Measurements from ENCODE around the gene BCAS3.

The BCAS3 gene

GRCh38 chr17:61330174-61331150 is 652.8 kb downstream of the BCAS3 start:
- DNase-seq: no peak

- DNase-seq: no peak
These were observed 653.5 kb downstream of the BCAS3 start for GRCh38 chr17:61331178-61331577.

DNA sequence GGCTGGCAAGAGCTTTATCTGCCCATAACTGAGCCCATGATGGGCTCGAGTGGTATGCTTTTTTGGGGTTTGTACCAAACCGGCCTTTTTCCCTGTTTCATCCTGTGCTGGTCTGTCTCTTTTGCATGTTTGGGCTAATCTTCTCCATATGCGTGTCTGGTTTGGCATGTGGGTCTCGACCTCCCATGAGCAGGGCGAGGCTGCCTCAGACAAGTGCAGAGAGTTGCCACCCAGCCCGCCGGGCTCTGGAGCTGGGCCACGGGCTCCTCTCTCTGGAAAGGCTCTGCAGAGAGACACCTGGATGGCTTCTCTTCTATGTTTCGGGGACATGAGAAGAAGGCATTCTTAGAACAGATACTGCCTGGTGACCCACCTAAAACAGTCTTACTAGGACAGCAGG is 654.2 kb downstream of the BCAS3 start:
- DNase-seq: no peak

GRCh38 chr17:61333136-61333535 is 655.5 kb downstream of the BCAS3 start:
- no peak for DNase-seq

GRCh38 chr17:61334673-61335072 is 657.0 kb downstream of the BCAS3 start:
- DNase-seq: no peak

- no peak for DNase-seq
These were observed 657.6 kb downstream of the BCAS3 start for GRCh38 chr17:61335105-61335844.

DNA sequence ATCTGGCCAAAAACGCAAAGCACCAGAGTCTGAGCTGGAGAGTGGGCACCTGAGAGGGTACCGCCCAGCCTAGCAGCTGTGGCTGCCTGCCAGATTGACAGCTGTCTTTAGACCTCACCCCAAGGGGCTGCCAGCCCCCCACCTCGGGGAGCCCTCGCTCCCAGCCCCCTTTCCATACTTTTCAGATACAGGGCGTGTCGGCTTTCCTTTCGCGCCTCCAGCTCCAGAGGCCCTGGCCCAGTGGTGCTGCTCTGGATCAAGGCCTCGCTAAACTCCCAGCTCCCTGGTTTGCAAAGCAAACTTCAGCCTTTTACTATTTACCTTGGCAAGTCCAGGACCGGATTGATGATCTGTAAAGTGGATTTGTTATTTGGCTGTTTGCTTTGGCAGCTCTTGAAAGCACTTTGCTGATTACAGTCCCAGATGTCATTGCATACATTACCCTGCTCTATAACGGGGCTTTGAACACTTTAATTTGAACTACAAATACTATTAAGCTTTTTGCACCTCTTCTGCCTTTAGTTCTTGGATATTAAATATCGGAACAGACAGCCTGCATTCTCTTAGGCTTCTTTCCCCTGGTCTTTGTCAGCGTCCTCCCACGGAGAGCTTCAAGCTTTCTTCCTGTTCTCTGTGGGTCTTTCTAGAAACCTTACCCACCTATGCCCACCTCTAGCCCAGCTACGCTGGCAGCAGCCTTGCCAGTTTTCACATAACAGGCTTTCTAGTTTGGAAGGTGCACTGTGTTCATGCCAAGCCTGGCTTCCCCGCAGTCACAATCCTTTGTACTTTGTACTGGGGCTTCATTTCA is 658.4 kb downstream of the BCAS3 start:
- DNase-seq: no peak

- DNase-seq: no peak
These were observed 659.6 kb downstream of the BCAS3 start for GRCh38 chr17:61337290-61337689.

GRCh38 chr17:61338000-61338798 is 660.5 kb downstream of the BCAS3 start:
- DNase-seq: no peak

DNA sequence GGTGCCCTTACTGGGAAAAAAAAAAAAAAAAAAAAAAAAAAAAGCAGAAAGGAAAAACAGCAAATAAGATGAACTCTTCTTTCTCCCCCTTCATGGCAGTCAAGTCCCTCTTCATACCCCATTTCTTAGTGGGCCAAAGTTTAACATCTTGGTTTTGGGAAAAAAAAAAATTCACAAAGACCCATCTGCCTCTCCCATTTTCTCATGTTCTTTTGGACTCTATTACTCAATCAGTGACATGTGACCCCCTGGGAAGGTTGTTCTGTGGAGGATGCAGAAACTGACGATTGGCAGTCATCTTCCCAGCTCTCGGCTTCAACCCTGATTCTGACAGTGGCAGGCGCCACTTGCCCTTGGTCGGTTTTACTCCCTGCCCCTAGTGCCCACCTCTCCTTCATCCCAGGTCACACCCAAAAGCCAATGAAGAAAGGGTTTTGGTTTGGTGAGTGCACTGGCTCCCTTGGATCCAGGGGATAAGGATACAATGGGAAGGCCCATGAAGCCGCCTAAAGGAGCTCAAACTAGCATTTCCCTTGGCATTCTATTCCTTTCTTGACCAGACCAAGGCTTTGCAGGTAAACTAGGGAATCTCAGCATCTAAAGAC is 661.3 kb downstream of the BCAS3 start:
- DNase-seq: no peak

DNA sequence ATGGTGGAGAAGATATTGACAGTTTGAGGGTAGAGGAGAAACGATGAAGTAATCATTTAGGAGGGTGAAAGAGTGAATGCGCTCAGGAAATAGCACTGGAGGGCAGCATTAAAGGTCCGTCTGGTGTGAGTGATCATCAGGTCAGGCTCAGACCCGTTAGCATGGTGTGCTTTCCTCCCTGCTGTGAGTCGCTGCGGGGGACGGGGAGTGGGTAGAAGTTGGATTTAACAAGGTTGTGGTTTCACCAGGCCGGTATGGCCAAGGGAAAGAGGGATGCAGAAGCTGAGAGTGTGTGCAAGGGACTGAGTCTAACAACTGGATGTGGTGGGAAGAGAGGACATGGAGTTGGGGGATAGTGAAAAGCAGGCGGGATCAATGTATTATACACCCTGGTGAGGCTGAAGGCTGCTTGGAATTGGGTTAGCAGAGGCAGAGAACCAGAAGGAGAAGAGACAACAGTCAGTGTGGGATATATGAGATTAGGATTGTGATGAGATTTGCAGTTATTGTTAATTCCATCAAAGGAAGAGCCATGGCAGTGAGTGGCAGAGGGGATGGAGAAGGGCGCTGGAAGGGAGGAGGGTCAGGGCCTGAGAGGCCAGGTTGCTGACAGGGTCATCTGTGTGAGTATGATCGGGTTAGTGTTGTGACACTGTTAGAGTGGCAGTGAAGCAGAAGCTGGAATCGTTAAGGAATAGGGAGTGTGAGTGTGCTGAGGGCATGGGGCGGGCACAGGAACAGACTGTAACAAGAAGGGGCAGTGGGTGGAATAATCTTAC is 663.0 kb downstream of the BCAS3 start:
- no peak for DNase-seq

DNA sequence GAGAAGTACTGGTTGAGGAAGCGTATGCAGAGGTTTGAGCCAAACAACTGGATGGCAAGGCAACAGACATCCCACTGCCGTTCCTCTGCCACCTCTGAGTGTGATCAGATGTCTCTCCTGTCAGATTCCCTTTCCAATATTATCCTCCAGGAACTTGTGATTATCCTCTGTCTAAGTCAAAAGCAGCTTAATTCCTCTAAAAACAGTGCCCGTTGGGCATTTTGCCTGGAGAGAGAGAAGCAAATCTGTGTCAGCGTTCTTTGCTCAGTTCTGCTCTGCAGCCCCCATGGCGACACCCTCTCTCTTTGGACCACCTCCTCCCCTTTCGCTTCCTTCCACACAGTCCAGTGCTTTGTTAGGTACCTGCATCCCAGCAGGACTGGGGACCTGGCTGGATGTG is 665.9 kb downstream of the BCAS3 start:
- no peak for DNase-seq

GRCh38 chr17:61345061-61345460 is 667.4 kb downstream of the BCAS3 start:
- no peak for DNase-seq

GRCh38 chr17:61345825-61346666 is 668.4 kb downstream of the BCAS3 start:
- DNase-seq: no peak

DNA sequence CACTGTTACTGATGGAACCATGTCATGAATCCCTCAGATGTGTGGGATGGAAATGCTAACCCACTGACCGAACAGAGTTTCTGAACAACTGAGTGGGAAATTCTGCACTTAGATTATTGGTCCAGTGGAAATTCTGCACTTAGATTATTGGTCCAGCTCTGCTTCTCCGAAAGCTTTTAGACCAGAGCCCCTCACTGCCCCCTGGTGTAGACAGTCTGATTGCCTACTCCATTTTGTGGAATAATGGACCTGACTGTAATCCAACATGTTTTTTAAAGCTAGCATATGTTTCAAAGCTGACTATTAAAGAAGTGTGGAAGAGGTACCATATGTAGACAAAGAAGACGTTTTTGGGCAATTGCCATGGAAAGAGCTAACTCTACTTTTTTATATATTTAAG is 671.7 kb downstream of the BCAS3 start:
- DNase-seq: no peak

DNA sequence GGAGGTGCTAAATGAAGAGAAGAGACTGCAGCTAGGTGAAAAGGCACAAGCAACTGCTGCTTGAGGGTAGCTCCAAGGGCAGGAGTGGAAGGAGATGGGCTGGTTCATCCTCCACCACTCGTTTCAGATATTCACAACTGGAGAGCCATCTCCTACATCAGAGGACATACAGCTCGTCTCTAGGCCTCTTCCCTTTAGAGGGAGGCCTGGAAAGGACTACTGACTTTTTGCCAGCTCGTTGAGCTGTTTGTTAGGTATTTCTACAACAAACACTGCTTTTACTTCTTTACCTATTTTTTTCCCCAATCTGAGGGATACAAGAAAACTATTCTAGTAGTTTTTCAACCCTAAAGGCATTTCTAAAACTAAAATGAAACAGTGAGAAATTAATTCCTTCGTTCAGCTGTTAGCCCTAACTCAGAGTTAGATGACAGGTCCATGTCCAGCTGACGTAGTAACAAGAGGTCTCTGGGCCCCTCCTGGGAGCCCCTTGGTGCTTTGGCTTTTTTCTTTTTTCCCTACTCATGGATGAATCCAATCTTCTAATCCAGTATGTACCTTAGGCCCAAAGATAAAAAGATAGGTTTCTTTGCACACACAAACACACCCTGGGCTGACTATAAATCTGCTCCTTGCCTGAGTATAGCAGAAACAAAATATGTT is 674.2 kb downstream of the BCAS3 start:
- DNase-seq: no peak

GRCh38 chr17:61352408-61352770 is 674.7 kb downstream of the BCAS3 start:
- DNase-seq: no peak

GRCh38 chr17:61352781-61353491 is 675.3 kb downstream of the BCAS3 start:
- no peak for DNase-seq

GRCh38 chr17:61353615-61354014 is 676.0 kb downstream of the BCAS3 start:
- DNase-seq: no peak

Measured in CD4-positive, alpha-beta T cell treated with Interleukin-17A for 4 hours (primary cell).